Measurements from ENCODE around the gene ZFPL1.

ZFPL1 gene

GRCh38 chr11:65130631-65131416 lies 46.8 kb downstream of the ZFPL1 start:
- no peak for DNase-seq (ENCODE audit: low read depth)

GRCh38 chr11:65131417-65131776 lies 47.4 kb downstream of the ZFPL1 start:
- DNase-seq (ENCODE audit: low read depth), result no peak

GRCh38 chr11:65131895-65132237 lies 47.8 kb downstream of the ZFPL1 start:
- DNase-seq (ENCODE audit: low read depth), result no peak

GRCh38 chr11:65132238-65132987 lies 48.4 kb downstream of the ZFPL1 start:
- no peak for DNase-seq (ENCODE audit: low read depth)

GRCh38 chr11:65132988-65133700 lies 49.1 kb downstream of the ZFPL1 start:
- no peak for DNase-seq (ENCODE audit: low read depth)

- DNase-seq (ENCODE audit: low read depth), result no peak
Measured at GRCh38 chr11:65133724-65134123, 49.7 kb downstream of the ZFPL1 start.

GRCh38 chr11:65134240-65134951 lies 50.4 kb downstream of the ZFPL1 start, which contains the start of gene SYVN1:
Gene SYVN1, minus strand, starts transcription at chr11:65134519. Its CDS starts 918 bp downstream, at chr11:65133601.
- DNase-seq (ENCODE audit: low read depth), result peak; percentile 79

GRCh38 chr11:65134952-65135632 lies 51.1 kb downstream of the ZFPL1 start:
- DNase-seq (ENCODE audit: low read depth), result peak; percentile 94

- DNase-seq (ENCODE audit: low read depth), result no peak
Measured at GRCh38 chr11:65135633-65136145, 51.7 kb downstream of the ZFPL1 start.

- no peak for DNase-seq (ENCODE audit: low read depth)
Measured at GRCh38 chr11:65136515-65137096, 52.6 kb downstream of the ZFPL1 start.
